GM18517 (cell line): ENCODE results near the gene C1QA.

Experiments used
- ATAC-seq: cut with Tn5 transposase; IDR thresholded peaks from one replicate; pipeline ENCODE4 v1.9.1; 2021; ENCODE audit warnings: mild to moderate bottlenecking, moderate library complexity; ENCODE audit not compliant: unreplicated experiment

The C1QA gene, protein sequence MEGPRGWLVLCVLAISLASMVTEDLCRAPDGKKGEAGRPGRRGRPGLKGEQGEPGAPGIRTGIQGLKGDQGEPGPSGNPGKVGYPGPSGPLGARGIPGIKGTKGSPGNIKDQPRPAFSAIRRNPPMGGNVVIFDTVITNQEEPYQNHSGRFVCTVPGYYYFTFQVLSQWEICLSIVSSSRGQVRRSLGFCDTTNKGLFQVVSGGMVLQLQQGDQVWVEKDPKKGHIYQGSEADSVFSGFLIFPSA

DNA sequence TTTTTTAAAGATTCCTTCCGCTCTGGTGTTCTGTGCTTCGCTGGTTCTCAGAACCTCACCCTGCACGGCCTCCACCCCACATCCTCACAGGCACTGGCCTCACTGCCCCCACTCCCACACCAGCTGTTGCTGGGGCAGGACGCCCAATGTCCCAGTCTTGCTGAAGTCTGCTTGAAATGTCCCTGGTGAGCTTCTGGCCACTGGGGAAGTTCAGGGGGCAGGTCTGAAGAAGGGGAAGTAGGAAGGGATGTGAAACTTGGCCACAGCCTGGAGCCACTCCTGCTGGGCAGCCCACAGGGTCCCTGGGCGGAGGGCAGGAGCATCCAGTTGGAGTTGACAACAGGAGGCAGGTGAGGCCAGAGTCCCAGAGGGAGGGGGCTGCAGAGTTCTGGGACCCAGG, at the start of gene C1QA:
Gene C1QA, plus strand, starts transcription at position 276 of the 400 bp plus-strand sequence. CDS start 989 bp downstream, outside the sequence.
- no peak for ATAC-seq

DNA sequence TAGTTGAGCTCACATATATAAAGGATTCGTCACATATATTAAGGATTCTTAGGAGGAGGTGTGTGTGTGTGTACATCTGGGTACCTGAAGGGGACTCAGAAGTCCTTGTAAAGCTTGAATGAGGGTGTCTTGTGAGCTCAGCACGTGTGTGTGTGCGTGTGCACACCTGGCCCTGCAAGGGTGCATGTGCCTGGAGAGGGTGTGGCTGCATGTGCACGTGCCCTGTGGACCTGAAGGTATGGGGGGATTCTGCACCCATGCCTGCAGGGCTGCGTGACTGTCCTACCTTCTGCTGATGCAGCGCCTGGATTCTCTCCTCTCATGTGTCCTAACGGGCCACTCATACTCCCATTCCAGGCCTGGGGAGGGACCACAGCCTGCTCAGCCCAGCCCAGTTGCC, 49.2 kb upstream of the C1QA start:
- no peak for ATAC-seq

DNA sequence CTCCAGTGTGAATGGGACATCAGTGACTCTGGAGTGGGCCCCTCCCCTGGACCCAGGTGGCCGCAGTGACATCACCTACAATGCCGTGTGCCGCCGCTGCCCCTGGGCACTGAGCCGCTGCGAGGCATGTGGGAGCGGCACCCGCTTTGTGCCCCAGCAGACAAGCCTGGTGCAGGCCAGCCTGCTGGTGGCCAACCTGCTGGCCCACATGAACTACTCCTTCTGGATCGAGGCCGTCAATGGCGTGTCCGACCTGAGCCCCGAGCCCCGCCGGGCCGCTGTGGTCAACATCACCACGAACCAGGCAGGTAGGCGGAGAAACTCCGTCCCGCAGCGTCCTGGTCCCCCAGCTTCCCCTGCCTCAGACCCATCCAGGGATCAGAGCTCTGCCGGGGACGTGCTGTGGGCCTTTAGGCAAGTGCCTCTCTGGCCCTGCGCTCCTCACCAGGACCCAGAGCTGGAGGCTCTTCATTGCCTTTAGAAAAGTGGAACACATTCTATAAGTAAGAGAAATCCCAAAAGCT, 47.5 kb upstream of the C1QA start:
- no peak for ATAC-seq

DNA sequence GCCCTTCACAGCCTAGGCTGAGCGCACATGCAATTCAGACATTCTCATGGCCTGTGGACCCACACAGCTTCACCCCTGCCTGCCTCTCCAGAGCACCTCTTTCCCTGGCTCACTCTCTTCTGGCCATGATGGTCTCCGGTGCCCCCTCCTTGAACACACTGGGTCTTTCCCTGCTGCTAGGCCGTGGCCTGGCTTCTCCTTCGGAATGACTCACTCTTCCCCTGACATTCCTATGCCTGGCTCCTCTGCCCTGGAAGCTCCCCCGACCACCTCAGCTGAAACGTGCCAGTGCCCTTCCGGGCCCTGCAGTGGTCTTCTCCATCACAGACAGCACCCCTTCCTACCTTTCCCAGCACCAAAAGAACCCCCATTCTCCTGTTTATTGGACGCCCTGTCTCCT, 44.9 kb upstream of the C1QA start:
- no peak for ATAC-seq

DNA sequence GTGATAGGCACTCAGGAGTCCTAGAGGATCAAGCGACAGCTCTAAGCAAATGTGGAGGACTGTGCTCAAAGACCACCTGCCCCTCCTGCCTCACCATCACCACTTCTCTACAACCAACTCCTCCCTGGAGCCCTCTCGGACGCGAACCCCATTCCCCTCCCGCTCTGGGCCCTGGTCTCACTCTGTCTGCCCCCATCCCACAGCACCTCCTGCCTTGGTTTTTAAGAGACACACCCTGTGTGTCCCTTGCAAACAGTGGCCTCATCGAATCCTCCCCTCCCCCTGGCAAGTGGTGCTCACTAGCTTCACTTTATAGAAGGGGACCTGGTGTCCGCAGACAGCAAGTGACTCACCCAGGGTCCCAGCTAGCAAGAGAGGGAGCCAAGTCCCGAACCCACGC, 44.4 kb upstream of the C1QA start:
- no peak for ATAC-seq

DNA sequence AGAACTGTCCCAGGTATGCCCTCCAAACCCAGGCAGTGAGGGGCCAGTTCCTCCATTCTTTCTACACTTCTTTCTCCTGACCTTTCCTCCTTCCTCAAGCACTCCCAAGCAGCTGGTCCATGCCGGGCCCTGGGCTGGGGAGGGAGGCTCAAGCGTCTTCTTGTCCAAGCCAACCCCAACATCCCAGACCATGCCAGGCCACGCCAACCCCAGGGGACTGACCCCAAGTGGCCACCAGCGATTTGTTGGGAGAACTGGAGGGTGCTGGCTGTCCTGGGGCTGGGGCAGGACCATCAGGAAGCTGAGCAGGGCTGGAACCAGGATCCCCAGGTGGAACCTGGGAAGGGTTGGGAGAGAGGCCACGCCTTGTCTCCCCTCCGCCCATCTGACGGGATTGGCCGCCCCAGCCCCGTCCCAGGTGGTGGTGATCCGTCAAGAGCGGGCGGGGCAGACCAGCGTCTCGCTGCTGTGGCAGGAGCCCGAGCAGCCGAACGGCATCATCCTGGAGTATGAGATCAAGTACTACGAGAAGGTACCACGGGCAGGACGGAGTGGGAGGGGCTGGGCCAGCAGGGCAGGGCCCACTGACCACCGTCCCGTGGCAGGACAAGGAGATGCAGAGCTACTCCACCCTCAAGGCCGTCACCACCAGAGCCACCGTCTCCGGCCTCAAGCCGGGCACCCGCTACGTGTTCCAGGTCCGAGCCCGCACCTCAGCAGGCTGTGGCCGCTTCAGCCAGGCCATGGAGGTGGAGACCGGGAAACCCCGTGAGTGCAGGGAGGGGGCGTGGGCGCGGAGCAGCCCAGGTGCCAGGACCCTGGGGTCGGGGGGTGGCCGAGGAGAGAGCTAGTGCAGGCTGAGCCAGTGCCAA, 43.3 kb upstream of the C1QA start:
- no peak for ATAC-seq

DNA sequence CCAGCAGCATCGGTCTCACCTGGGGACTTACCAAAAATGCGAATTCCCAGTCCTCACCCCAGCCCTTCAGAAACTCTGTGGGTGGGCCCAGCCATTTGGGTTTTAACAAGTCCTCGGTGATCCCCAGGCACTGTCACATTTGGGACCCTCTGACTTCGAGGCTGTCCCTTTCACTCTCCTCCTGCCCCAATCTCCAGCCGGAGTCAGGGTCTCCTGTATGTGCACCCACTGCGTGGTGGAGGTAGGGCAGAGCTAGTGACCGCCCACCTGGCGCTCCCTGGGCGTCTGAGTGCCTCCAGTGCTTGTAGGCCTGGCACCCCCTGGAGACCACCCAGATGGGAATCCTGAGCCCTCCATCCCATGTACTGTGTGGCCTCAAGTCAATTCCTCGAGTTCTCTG, 42.0 kb upstream of the C1QA start:
- no peak for ATAC-seq

DNA sequence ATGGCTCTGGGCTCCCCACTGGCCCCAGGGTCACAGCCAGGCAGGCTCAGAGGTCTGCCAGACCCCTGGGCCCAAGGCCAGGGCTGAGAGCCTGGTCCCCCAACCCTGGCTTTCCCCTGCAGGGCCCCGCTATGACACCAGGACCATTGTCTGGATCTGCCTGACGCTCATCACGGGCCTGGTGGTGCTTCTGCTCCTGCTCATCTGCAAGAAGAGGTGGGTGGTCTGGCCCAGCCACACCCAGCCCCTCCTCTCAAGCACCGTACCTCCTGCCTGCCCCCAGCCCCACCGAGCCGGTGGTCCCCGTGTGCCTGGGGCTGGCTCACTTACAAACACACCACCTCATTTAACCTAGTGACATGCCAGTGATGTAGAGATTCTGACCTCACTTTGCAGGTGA, 41.3 kb upstream of the C1QA start:
- no peak for ATAC-seq

DNA sequence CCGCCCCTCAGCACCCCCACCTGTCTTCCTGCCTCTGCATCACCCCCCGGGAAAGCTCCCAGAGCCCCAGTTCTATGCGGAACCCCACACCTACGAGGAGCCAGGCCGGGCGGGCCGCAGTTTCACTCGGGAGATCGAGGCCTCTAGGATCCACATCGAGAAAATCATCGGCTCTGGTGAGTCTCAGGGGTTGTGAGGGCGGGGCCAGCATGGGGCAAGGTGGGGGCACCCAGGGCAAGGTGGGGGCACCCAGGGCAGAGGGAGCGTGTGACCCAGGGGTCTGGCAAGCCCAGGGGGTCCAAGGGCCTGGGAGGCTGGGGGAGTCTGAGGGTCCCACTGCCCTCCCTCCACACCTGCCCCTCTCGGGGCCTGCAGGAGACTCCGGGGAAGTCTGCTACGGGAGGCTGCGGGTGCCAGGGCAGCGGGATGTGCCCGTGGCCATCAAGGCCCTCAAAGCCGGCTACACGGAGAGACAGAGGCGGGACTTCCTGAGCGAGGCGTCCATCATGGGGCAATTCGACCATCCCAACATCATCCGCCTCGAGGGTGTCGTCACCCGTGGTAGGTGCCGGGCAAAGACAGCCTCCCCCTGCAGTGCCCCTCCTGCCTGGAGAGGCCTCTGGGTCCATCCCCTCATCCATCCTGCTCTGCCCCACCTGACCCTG, 39.0 kb upstream of the C1QA start:
- ATAC-seq = no peak

DNA sequence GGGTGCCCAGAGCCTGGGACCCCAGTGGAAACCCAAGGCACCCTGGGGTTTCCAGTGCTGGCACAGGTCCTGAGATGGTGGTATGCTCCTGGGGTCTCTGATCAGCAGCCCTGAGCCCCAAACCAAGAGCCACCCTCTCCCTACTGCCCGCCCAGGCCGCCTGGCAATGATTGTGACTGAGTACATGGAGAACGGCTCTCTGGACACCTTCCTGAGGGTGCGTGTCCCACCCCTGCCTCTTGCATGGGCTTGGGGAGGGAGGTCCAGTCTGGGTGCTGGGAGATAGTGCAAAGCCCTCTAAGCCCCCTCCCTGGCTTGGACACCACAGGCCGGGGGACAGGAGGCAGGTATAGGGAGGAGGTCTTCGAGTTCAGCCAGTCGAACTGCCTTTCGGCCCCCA, 38.4 kb upstream of the C1QA start:
- ATAC-seq = no peak

DNA sequence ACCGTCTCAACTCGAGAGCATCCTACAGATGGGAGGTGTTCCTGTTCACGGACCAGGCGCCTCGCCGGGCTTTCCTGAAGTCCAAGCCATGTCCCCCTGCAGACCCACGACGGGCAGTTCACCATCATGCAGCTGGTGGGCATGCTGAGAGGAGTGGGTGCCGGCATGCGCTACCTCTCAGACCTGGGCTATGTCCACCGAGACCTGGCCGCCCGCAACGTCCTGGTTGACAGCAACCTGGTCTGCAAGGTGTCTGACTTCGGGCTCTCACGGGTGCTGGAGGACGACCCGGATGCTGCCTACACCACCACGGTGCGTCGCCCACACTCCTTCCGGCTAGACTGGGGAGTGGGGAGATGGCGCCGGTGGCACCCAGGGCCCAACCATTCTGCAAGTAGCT, 37.7 kb upstream of the C1QA start:
- no peak for ATAC-seq

DNA sequence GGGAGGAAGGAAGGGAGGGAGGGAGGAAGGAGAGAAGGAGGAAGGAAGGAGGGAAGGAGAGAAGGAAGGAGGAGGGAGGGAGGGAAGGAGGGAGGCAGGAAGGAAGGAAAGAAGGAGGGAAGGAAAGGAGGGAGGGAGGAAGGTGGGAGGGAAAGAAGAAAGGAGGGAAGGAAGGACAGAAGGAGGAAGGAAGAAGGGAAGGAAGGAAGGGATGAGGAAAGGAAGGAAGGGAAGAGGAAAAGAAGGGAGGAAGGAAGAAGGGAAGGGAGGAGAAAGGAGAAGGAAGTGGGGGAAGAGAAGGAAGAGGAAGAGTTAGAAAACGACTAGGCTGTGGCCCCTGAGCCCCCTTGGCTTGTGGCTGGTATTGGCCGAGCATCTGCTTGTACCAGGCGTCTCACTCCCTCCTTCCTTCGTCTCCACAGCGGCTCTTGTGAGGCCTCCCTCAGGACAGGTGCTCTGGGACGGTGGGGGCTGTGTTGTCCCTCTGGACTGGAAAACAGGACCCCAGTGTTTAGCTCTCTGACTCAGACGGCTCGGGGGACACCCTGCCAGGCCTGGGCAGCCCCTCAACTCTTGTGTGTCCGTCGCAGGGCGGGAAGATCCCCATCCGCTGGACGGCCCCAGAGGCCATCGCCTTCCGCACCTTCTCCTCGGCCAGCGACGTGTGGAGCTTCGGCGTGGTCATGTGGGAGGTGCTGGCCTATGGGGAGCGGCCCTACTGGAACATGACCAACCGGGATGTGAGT, 36.2 kb upstream of the C1QA start:
- no peak for ATAC-seq

DNA sequence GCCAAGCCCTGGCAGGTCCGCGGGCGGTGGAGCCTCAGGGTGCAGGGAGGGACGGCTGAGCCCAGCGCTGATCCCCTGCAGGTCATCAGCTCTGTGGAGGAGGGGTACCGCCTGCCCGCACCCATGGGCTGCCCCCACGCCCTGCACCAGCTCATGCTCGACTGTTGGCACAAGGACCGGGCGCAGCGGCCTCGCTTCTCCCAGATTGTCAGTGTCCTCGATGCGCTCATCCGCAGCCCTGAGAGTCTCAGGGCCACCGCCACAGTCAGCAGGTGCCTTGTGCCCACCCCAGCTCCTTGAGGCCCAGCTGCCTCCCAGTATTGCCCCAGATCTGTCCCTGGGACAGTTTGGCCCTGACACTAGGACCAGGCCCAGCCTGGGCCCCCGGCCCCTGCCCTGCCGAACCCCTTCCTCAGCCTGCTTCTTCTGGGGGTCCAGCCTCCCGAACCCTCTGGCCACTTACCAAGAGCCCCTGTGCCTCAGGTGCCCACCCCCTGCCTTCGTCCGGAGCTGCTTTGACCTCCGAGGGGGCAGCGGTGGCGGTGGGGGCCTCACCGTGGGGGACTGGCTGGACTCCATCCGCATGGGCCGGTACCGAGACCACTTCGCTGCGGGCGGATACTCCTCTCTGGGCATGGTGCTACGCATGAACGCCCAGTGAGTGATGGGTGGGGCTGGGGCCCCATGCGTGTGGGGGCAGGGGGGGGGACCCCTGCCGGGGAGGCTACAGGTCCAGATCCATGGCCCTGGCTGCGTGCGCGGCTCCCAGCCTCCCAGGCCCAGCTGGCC, 35.4 kb upstream of the C1QA start:
- ATAC-seq = no peak

DNA sequence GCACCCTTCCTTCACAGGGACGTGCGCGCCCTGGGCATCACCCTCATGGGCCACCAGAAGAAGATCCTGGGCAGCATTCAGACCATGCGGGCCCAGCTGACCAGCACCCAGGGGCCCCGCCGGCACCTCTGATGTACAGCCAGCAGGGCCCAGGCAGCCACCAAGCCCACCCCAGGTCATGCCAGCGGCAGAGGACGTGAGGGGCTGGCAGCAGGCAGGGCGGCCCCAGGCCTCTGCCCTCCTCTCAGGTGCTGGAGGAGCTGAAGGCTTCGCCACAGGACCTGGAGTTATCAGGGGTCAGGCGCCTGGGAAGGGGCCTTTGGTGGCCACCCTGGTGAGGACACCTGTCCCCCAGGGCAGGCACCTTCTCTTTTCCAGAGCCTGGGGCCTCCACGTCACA, 34.8 kb upstream of the C1QA start:
- ATAC-seq = no peak

DNA sequence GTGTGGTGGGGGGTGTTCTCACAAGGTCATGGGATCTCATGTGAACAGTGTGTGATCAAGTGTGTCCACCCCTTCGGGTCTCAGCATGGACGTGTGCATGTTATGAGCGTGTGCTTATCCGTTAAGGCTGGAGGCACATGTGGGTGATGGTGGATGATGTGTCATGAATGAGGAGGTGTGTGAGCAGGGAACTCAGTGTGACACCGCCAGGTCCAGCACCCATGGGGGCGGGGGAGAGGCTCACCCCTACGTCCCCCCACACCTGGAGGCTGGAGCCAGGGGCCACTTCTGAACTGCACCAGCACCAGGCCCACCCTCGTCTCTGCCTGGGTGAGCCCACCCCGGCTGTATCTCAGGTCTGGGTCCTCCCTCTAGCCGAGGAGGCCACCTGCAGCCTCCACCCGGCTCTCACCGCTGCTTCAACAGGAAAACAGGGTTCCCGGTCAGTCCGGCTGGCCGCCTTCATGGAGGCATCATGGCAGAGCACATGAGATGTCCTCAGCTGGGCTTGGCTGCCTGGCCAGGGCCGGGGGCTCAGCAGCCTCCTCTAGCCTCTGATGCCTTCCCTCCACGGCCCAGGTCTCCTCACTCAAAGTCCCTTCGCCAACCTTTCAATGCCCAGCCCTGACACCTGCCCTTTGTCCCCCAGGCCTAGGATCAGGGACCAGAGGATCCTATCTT, 34.2 kb upstream of the C1QA start:
- no peak for ATAC-seq

DNA sequence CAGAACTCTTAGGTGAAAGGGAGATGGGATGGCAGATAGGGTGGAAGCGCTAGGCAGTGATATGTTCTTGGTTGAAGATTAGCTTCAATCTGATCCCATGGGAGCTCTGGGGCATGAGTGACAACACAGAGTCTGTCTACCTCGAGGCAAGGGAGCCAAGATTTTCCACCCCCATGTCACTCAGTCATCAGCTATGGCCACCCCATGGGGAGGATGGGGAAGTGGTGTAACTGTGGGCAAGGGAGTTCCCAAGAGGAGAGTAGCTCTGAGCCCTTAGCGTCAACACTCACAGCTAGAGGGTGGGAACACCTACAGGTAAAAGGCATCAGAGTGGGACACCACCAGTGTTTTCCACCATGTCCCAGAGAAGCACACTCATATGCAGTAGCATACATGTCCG, 30.3 kb upstream of the C1QA start:
- ATAC-seq = no peak

DNA sequence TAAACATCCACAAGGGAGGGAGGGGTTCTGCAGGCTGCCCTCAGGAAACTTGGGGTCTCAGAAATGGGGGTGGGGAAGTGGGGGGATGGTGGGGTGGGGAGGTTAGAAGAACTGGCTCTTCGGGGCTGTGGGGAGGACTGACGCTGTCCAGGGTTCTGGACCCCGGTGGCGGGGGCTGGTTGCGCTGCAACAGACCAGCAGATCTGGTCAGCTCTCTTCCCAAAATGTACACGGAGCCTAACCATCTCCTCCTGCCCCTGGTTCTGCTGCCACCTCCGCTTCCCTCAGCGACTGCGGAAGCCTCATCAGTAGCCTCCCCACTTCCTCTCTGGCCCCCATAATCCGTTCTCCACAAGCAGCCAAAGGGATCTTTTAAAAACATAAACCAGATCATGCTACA, 29.3 kb upstream of the C1QA start:
- ATAC-seq = no peak

DNA sequence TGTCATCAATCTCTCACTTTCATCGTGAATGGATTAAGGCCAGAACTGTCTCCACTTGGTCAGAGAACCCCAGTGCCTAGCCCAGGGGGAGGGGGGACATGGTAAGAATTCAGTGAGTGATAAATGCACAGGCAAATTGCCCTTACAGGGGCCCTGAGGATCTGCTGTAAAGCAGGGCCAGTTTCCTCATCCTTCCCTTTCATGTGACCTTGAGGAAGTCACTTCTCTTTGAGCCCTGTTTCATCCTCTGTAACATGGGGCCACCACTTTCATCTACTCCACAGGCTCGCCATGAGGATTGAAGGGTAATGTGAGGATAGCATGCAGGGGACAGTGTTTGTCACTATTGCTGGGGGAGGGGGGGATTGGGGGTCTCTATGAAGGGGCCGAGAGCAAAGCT, 28.1 kb upstream of the C1QA start:
- no peak for ATAC-seq

DNA sequence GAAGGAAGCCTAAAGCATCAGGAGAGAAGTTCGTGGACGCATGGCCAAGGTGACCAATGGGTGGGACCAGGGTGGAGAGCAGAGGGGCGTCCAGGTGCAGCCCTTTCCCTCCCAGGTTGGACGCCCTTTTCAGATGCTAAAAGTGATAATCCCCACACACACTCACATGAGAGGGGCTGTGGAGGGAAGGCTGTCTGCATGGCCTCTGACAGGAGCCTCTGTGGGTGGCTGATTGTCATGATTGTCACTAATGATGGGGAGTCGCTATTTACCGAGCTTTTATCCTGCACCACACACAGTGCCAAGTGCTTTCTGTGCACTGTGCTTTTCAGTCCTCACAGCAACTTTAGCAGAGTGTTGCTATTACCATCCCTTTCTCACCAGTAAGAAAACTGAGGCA, 27.1 kb upstream of the C1QA start:
- ATAC-seq = no peak

DNA sequence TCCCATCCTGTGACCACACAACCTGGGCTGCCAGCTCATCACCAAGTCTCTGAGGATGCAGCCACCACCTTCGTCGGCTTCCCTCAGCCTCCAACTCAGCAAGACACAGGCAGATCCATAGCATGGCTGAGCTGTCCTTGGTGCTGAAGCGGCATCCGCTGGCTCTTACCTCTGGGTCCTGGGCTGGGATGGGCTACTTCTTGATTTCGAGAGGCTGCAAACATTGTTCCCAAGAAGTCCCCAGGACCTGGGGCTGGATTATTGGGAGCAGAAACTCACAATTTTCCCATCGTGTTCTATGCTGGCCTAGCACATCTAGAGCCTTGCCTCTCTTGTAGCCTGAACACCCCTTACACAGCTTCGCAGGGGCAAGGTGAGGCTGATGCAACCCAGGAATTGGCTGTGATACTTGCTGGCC, 24.9 kb upstream of the C1QA start:
- no peak for ATAC-seq
